IPS-18a (cell line): Measurements from ENCODE around the gene CDHR1.
"Not testable (repeated sequence)": the region's sequence is repeated elsewhere in the genome, so short reads cannot be mapped to it uniquely, and the experiment has no call there.

ENCODE experiments used
- H3K27ac ChIP-seq: one replicate; pipeline ENCODE4 v1.5.1; 2013; ENCODE audit warnings: low read length
- H3K27me3 ChIP-seq: one replicate; pipeline ENCODE4 v1.6.1; 2013; ENCODE audit warnings: mild to moderate bottlenecking, low read length; ENCODE audit not compliant: control insufficient read depth, insufficient read depth
- H3K36me3 ChIP-seq: one replicate; pipeline ENCODE4 v1.6.1; 2013; ENCODE audit warnings: low read depth, low read length; ENCODE audit not compliant: control insufficient read depth
- H3K4me1 ChIP-seq: one replicate; pipeline ENCODE4 v1.6.1; 2013; ENCODE audit warnings: low read depth, low read length; ENCODE audit not compliant: control insufficient read depth
- H3K4me3 ChIP-seq: one replicate; pipeline ENCODE4 v1.5.1; 2013; ENCODE audit warnings: low read length
- H3K9ac ChIP-seq: one replicate; pipeline ENCODE4 v1.6.1; 2013; ENCODE audit warnings: mild to moderate bottlenecking, low read length, moderate library complexity
- H3K9me3 ChIP-seq: one replicate; pipeline ENCODE4 v1.6.1; 2013; ENCODE audit warnings: low read depth, low read length; ENCODE audit not compliant: control insufficient read depth

CDHR1 gene

GRCh38 chr10:84176351-84176750 is 18.0 kb upstream of the CDHR1 start:
- no peak overlapping the region for H3K9ac ChIP-seq
- H3K9me3 ChIP-seq: no peaks in the 10 kb centered on the region
- no peaks in the 10 kb centered on the region for H3K36me3 ChIP-seq
- no peak overlapping the region for H3K4me3 ChIP-seq
- H3K27ac ChIP-seq: no peak overlapping the region
- H3K27me3 ChIP-seq: no peaks in the 10 kb centered on the region
- no peaks in the 10 kb centered on the region for H3K4me1 ChIP-seq

GRCh38 chr10:84176836-84177474 is 17.4 kb upstream of the CDHR1 start:
- Histone ChIP-seq H3K27ac (no peak overlapping the region), H3K9ac (no peak overlapping the region), H3K27me3 (no peaks in the 10 kb centered on the region), H3K4me1 (no peaks in the 10 kb centered on the region), H3K9me3 (no peaks in the 10 kb centered on the region), H3K4me3 (no peak overlapping the region), H3K36me3 (no peaks in the 10 kb centered on the region)

- Histone ChIP-seq H3K27ac (no peak overlapping the region), H3K4me1 (no peaks in the 10 kb centered on the region), H3K9ac (no peak overlapping the region), H3K27me3 (no peaks in the 10 kb centered on the region), H3K36me3 (no peaks in the 10 kb centered on the region), H3K9me3 (no peaks in the 10 kb centered on the region), H3K4me3 (no peak overlapping the region)
Measured at GRCh38 chr10:84177541-84178141, 16.7 kb upstream of the CDHR1 start.

- Histone ChIP-seq H3K4me1 (no peaks in the 10 kb centered on the region), H3K27ac (no peak overlapping the region), H3K36me3 (no peaks in the 10 kb centered on the region), H3K9ac (no peak overlapping the region), H3K4me3 (no peak overlapping the region), H3K9me3 (no peaks in the 10 kb centered on the region), H3K27me3 (no peaks in the 10 kb centered on the region)
Measured at GRCh38 chr10:84178160-84178609, 16.2 kb upstream of the CDHR1 start.

- no peak overlapping the region for H3K9ac ChIP-seq
- no peaks in the 10 kb centered on the region for H3K9me3 ChIP-seq
- H3K27me3 ChIP-seq: no peaks in the 10 kb centered on the region
- no peaks in the 10 kb centered on the region for H3K4me1 ChIP-seq
- H3K36me3 ChIP-seq: no peaks in the 10 kb centered on the region
- no peak overlapping the region for H3K27ac ChIP-seq
- H3K4me3 ChIP-seq: no peak overlapping the region
Measured at GRCh38 chr10:84179059-84179710, 15.2 kb upstream of the CDHR1 start.

GRCh38 chr10:84180386-84180785 is 14.0 kb upstream of the CDHR1 start:
- H3K27me3 ChIP-seq, H3K4me3 ChIP-seq, H3K4me1 ChIP-seq, H3K27ac ChIP-seq, H3K9me3 ChIP-seq, H3K9ac ChIP-seq, H3K36me3 ChIP-seq: not testable (repeated sequence)

GRCh38 chr10:84181631-84182030 is 12.7 kb upstream of the CDHR1 start:
- Histone ChIP-seq H3K4me3 (no peak overlapping the region), H3K9ac (no peak overlapping the region), H3K4me1 (no peaks in the 10 kb centered on the region), H3K36me3 (no peaks in the 10 kb centered on the region), H3K27me3 (no peaks in the 10 kb centered on the region), H3K9me3 (no peaks in the 10 kb centered on the region), H3K27ac (no peak overlapping the region)

- H3K36me3 ChIP-seq: no peaks in the 10 kb centered on the region
Measured at GRCh38 chr10:84184517-84184916, 9.8 kb upstream of the CDHR1 start.

GRCh38 chr10:84185526-84186175 is 8.7 kb upstream of the CDHR1 start:
- no peaks in the 10 kb centered on the region for H3K9me3 ChIP-seq
- H3K4me3 ChIP-seq: no peak overlapping the region
- H3K27ac ChIP-seq: no peak overlapping the region
- H3K4me1 ChIP-seq: no peaks in the 10 kb centered on the region
- H3K36me3 ChIP-seq: no peaks in the 10 kb centered on the region
- H3K9ac ChIP-seq: no peak overlapping the region
- no peaks in the 10 kb centered on the region for H3K27me3 ChIP-seq

More at GRCh38 chr10:84184517-84184916, 9.8 kb upstream of the CDHR1 start:
- Histone ChIP-seq H3K9ac (no peak overlapping the region), H3K4me3 (no peak overlapping the region), H3K9me3 (no peaks in the 10 kb centered on the region), H3K4me1 (no peaks in the 10 kb centered on the region), H3K27me3 (no peaks in the 10 kb centered on the region), H3K27ac (no peak overlapping the region)

GRCh38 chr10:84188815-84189214 is 5.5 kb upstream of the CDHR1 start:
- Histone ChIP-seq H3K4me1 (no peaks in the 10 kb centered on the region), H3K36me3 (no peaks in the 10 kb centered on the region), H3K9ac (no peak overlapping the region), H3K27me3 (peaks cover 13% of the 10 kb centered on the region), H3K27ac (no peak overlapping the region), H3K9me3 (no peaks in the 10 kb centered on the region), H3K4me3 (no peak overlapping the region)

- Histone ChIP-seq H3K27ac (no peak overlapping the region), H3K4me3 (no peak overlapping the region), H3K9ac (no peak overlapping the region), H3K27me3 (peaks cover 30% of the 10 kb centered on the region), H3K4me1 (no peaks in the 10 kb centered on the region), H3K9me3 (no peaks in the 10 kb centered on the region), H3K36me3 (no peaks in the 10 kb centered on the region)
Measured at GRCh38 chr10:84190621-84191020, 3.7 kb upstream of the CDHR1 start.
